Stimulated activated CD4-positive, alpha-beta T cell treated with anti-CD3 and anti-CD28 coated beads, TNF-alpha, amount 100 ng/mL, for 1 hour (primary cell): Measurements from ENCODE around the gene PER2.
"Not testable (repeated sequence)": the region's sequence is repeated elsewhere in the genome, so short reads cannot be mapped to it uniquely, and the experiment has no call there.

Experiments
- DNase-seq, 3 donors: peaks; one replicate each; pipeline ENCODE4 v3.0.0-alpha.2; 2020; ENCODE audit warnings: low read depth in 3 of 3, low spot score in 1 of 3

PER2 gene

GRCh38 chr2:238313289-238313990, 25.0 kb upstream of the PER2 start:
- no peak for DNase-seq

GRCh38 chr2:238310721-238311120, 22.3 kb upstream of the PER2 start:
- not testable (repeated sequence) for DNase-seq

- no peak for DNase-seq
Measured at GRCh38 chr2:238308177-238308576, 19.8 kb upstream of the PER2 start.

- no peak for DNase-seq
Measured at GRCh38 chr2:238306672-238306998, 18.2 kb upstream of the PER2 start.

- DNase-seq: no peak
Measured at GRCh38 chr2:238305965-238306671, 17.7 kb upstream of the PER2 start.

GRCh38 chr2:238305092-238305862, 16.9 kb upstream of the PER2 start:
- no peak for DNase-seq

- no peak for DNase-seq
Measured at GRCh38 chr2:238304116-238304515, 15.7 kb upstream of the PER2 start.

GRCh38 chr2:238302751-238303150, 14.3 kb upstream of the PER2 start:
- DNase-seq: no peak

GRCh38 chr2:238302087-238302486, 13.7 kb upstream of the PER2 start:
- no peak for DNase-seq

GRCh38 chr2:238299803-238300202, 11.4 kb upstream of the PER2 start:
- DNase-seq: no peak

GRCh38 chr2:238296638-238297457, 8.4 kb upstream of the PER2 start:
- no peak for DNase-seq

- no peak for DNase-seq
Measured at GRCh38 chr2:238295144-238296112, 7.0 kb upstream of the PER2 start.

- no peak for DNase-seq
Measured at GRCh38 chr2:238294393-238295143, 6.2 kb upstream of the PER2 start.

- DNase-seq: no peak
Measured at GRCh38 chr2:238294046-238294392, 5.6 kb upstream of the PER2 start.

GRCh38 chr2:238291550-238292281, 3.3 kb upstream of the PER2 start:
- no peak for DNase-seq

GRCh38 chr2:238290715-238291549, 2.5 kb upstream of the PER2 start:
- no peak for DNase-seq

GRCh38 chr2:238290091-238290509, 1.7 kb upstream of the PER2 start:
- no peak for DNase-seq

- DNase-seq: no peak
Measured at GRCh38 chr2:238289574-238289973, 1.2 kb upstream of the PER2 start.
